ENCODE measurements around the gene MORF4L1.
"Not testable (repeated sequence)": the region's sequence is repeated elsewhere in the genome, so short reads cannot be mapped to it uniquely, and the experiment has no call there.

MORF4L1 gene, protein sequence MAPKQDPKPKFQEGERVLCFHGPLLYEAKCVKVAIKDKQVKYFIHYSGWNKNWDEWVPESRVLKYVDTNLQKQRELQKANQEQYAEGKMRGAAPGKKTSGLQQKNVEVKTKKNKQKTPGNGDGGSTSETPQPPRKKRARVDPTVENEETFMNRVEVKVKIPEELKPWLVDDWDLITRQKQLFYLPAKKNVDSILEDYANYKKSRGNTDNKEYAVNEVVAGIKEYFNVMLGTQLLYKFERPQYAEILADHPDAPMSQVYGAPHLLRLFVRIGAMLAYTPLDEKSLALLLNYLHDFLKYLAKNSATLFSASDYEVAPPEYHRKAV

DNA sequence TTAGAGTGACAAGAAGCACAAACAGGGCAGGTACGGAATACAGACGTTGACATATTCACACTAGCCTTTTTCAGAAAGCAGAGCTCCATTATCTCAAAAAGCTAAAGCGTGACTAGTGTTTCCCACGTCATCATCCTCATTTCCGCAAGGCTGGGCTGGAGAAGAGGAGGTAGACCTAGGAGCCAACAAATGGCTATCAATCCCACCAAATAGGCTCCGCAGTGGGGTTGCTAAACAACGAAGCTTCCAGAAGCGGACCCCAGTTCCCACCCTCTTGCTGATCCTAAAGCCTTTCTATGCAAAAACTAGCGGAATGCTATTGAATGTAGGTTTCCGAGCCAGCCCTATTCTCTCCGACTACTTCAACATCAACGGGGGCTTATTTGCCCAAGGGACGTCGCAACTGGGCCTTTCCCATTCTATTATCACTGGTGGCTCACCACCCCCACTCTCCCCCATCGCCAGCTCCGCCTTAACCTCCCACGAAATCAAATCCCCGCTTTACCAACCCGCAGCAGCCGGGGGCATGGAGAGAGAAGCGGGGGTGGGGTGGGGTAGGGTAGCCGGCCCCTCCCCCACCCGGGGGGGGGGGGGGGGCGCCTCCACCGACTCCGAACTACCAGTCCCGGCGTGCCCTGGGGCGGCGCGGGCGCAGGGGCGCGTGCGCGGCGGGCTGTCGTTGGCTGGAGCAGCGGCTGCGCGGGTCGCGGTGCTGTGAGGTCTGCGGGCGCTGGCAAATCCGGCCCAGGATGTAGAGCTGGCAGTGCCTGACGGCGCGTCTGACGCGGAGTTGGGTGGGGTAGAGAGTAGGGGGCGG is at the start of gene MORF4L1:
TSS of gene MORF4L1 (plus strand) at position 736 of the 817 bp plus-strand sequence. CDS start 128 bp downstream, outside the sequence.
- ATAC-seq, result peak; percentile 85 to 87

DNA sequence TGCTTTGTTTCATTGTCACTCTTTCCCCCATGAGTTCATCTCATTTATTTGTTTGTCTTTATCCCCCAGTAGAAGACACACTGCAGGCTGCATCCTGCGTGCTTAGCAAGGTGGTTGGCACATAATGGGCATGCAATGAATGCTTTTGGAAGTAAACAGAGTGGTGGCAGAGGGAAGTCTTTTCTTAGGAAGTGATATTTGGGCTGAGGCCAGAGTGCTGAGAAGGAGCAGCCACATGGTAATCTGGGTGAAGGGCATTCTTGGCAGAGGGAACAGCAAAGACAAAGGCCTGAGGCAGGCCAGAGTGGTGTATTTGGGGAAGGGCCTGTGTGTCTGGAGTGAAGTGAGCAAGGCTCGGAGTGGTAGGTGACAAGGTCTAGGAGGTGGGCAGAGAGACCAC is 43.8 kb upstream of the MORF4L1 start:
- no peak for ATAC-seq

DNA sequence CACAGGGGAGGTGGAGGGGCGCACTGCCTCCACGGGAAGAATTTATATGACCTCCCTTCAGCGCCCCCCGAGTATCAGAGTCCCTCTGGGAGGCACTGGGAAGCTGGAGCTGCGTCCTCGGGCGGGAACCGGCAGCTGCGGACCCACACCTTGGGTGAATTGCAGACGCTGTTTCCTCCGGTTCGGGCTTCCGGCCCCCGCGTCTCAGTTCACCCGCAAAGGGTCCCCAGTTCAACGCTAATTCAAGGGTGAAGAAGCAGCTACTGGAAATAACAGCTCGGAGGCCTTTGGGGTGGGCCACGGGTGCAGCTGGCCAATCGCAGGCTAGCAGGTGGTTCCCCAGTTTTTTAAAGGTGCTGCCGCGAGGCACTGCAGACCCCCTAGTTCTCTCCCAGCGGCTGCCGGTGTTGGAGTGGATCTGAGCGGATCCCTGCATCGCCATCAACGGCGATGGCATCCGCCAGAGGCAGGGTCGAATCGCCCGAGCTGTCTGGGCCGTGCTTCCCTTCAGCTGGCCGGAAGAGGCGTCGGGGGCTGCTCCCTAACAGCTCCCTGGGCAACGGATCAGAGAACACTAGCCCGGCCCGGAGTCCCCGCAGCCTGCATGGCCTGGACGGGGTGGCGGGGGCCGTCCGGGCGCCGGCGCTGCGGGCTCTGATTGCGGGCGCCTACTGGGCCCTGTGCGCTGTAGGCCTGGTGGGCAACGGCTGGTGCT is 42.0 kb upstream of the MORF4L1 start:
- ATAC-seq, result peak; percentile 17 to 43

DNA sequence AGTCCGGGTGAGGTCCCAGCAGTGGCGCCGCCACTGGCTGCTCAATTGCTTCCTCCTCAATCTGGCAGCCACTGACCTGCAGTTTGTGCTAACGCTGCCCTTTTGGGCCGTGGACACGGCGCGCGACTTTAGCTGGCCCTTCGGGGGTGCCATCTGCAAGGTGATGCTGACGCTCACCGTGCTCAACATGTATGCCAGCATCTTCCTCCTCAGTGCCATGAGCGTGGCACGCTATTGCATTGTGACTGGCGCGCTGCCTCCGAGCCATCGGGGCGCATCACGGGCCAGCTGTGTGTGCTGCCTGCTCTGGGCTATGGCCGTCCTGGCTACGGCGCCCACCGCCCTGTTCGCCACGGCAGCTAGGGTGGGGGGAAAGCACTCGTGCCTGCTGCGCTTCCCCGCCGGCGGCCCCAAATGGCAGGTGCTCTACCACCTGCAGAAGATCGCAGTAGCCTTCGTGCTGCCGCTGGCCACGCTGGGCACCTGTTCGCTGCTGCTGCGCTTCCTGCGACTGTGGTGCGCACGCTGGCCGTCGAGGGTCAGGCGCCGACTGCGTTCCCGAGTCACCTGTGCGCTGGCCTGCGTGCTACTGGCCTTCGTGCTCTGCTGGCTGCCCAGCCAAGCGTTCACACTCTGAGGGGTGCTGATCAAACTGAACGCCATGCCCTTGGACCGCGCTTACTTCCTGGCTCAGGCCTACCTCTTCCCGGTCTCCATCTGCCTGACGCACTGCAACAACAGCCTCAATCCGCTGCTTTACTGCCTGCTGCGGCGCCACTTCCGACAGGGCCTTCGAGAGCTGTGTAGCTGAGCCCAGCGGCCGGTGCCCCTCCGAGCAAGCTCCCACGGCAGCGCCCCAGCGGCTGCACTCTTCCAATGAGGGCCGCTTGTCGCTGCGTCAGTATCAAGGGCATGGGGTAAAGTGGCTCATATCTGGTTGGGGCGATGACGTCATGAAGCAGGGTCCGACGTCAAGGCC is 41.2 kb upstream of the MORF4L1 start:
- no peak for ATAC-seq

DNA sequence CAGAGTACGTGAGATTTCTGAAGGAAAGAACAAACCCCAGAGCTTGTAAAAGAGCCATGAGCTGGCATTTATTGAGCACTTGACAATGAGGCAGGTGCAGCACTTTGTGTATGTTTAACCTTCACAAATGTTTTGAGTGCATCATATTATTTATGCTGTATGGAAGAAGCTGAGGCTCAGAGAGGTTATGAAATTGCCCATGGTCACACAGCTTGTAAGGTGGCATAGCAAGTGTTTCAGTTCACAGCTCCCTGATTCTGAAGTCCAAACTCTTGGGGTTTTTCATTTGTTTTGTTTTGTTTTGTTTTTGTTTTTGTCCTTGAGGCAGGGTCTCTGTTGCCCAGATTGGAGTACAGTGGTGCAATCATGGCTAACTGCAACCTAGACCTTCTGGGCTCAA is 36.4 kb upstream of the MORF4L1 start:
- no peak for ATAC-seq

DNA sequence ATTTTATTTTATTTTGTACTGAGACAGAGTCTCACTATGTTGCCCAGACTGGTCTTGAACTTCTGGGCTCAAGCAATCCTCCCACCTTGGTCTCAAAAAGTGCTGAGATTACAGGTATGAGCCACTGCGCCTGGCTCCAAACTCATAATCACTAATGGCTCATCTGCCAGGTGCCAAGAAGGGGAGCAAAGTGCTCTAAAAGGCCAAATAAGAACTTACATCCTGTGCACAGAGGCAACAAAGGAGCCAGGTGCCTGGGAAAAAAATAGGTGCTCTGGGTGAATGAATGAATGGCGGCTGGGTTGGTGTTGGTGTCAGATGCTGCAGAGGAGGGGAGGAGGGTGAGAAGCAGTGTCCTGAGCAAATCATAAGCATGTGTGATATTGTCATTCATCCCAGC is 35.6 kb upstream of the MORF4L1 start:
- ATAC-seq, result no peak

DNA sequence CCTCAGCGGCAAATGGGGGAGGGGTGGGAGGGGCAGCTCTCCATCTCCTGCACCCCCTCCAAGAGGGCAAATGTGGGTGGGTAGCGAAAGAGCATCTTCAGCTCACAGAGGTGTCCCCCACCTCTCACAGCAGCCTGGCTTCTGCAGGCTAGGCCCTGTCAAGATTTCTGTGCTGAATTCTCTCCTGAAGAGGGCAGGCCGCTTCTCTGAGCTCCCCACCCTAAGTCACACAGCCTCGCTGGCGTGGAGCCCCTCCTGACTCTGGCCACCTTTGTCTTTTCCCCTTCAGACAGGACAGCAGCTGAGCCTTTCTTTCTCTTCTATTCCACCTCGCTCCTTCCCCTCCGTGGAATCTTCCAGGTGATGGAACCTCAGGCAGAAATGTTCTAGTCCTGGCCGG is 35.1 kb upstream of the MORF4L1 start:
- no peak for ATAC-seq

DNA sequence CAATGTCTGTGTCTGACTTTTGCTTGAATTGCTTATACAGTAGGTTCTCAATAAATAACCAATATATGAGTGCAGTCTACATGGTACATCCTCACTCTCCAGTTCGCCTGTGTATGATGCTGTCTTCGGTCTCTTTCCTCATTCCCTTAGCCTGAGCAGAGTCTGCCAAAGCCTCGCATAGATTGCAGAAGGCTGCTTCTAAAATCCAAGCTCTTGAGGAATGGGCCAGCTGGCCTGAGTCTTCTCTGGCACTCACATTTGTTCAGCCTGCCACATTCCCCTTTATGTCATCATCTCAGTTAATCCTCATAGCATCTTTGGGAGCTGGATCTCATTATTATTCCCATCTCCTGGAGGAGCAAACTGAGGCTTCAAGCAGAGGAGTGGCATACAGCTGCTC is 34.2 kb upstream of the MORF4L1 start:
- ATAC-seq, result no peak

DNA sequence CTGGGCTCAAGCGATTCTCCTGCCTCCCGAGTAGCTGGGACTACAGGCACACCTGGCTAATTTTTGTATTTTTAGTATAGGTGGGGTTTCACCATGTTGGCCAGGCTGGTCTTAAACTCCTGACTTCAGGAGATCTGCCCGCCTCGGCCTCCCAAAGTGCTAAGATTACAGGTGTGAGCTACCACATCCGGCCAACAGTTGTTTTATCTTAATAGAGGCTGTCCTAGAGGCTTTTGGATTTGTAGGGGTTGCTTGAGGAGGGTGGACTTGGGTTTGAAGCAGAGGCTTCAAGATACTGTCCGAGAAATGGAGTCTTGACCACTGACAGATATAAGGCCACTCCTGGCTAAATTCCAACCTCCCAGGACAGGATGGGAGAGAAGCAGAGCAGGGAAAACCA is 33.5 kb upstream of the MORF4L1 start:
- not testable (repeated sequence) for ATAC-seq

DNA sequence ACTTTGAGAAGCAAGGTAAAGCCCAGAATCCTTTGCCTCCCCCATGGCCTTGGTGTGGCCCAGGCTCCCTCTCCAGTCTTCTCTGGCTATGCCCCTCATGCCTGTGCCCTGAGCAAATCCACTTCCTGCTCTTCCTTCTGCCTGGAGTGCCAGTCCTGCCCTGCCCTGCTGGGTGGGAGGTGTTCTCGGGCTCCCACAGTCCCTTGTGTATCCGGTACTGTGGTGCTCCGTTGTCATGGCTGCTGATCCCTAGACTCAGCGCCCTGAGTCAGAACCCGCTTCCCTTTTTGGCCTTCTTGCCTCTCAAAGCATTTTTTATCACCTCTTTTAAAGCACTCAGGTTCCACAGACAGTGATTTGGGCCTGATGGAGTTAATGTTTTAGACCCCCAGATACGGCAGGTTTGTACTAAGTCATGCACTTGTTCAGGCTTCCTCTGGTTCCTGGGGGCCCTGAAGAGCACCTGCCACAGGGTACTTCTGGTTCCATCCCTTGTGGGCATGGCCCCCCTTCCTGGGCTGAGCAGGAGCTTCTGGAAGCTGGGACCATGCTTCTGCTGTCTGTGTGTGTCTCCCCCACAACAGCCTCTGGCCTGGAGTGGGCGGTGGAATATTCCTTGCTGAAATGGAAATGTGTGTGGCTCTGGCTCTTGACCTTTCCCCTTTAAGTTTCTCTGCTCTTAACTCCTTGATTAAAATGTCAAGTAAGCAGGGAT is 31.9 kb upstream of the MORF4L1 start:
- ATAC-seq, result no peak

DNA sequence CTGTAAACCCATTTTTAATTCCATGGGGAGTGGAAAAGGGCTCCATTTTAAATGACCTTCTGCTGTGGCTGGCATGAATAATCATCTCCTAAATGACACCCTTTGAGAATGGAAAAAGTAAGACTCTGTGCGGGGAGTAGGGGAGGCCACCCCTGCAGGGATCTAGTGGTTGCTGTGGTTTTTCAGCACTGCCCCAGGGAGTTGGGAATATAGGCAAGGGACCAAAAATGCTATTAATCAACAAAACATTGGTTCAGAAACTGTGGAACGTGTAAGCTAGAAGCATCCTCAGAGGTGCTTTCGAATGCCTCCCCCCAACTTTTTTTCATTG is 31.3 kb upstream of the MORF4L1 start:
- ATAC-seq, result no peak

DNA sequence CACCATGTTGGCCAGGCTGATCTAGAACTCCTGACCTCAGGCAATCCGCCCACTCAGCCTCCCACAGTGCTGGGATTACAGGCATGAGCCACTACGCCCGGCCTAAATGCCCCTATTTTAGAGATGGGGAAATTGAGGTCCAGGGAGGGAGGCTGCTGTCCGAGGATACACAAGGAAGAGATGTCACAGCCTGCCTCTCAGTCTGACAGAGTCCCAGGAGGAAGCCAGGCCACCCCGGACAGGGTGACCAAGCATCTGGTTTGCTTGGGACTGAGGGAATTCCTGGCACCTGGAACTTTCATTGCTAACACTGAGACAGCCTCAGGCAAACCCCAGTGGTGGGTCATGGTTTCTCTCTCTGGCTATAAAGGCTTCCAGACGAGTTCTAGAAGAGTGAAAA is 30.8 kb upstream of the MORF4L1 start:
- ATAC-seq, result no peak

DNA sequence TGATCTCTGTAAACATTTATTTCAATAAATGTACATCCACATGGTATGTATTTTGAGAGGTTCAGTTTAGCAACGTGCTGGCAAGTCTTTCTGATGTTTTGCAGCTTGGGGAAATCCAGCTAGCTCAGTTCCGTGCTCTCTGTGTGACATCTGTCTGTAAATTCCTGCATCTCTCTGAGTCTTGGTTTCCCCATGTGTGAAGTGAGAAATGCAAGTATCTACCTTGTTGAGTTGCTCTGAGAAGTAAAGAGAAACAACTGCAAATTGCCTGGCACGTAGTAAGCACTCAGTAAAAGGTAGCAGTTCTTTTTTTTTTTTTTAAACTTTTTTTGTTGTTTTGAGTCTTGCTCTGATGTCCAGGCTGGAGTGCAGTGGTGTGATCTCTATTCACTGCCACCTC is 30.2 kb upstream of the MORF4L1 start:
- peak in 1 of 2 donors; percentile 13 for ATAC-seq

DNA sequence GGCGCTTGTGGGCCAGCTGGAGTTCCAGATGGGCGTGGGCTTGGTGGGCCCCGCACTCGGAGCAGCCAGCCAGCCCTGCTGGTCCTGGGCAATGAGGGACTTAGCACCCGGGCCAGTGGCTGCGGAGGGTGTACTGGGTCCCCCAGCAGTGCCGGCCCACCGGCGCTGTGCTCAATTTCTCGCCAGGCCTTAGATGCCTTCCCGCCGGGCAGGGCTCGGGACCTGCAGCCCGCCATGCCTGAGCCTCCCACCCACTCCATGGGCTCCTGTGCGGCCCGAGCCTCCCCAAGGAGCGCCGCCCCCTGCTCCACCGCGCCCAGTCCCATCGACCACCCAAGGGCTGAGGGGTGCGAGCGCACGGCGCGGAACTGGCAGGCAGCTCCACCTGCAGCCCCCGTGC is 25.8 kb upstream of the MORF4L1 start:
- not testable (repeated sequence) for ATAC-seq

DNA sequence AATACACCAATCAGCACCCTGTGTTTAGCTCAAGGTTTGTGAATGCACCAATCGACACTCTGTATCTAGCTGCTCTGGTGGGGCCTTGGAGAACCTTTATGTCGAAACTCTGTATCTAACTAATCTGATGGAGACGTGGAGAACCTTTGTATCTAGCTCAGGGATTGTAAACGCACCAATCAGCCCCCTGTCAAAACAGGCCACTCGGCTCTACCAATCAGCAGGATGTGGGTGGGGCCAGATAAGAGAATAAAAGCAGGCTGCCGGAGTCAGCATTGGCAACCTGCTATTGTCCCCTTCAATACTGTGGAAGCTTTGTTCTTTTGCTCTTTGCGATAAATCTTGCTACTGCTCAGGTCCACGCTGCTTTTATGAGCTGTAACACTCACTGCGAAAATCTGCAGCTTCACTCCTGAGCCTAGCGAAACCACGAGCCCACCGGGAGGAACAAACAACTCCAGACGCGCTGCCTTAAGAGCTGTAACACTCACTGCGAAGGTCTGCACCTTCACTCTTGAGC is 25.2 kb upstream of the MORF4L1 start:
- not testable (repeated sequence) for ATAC-seq

DNA sequence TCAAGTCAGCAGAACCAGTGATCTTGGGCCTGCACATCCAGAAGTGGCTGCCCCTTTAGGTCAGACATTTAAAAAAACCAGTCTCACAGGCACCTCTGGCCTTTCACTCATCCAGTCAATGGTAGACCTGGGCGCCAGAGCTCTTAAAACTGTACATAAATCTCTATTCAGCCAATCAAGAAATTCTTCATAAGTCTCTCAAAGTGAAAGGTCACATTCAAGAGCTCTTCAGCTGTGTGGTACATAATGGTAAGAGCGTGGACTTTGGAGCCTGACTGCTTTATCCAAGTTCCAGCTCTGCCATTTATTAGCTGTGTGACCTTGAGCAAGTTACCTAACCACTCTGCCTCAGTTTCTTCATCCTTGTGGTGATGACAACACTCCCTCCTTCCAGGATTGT is 22.3 kb upstream of the MORF4L1 start:
- ATAC-seq, result no peak

DNA sequence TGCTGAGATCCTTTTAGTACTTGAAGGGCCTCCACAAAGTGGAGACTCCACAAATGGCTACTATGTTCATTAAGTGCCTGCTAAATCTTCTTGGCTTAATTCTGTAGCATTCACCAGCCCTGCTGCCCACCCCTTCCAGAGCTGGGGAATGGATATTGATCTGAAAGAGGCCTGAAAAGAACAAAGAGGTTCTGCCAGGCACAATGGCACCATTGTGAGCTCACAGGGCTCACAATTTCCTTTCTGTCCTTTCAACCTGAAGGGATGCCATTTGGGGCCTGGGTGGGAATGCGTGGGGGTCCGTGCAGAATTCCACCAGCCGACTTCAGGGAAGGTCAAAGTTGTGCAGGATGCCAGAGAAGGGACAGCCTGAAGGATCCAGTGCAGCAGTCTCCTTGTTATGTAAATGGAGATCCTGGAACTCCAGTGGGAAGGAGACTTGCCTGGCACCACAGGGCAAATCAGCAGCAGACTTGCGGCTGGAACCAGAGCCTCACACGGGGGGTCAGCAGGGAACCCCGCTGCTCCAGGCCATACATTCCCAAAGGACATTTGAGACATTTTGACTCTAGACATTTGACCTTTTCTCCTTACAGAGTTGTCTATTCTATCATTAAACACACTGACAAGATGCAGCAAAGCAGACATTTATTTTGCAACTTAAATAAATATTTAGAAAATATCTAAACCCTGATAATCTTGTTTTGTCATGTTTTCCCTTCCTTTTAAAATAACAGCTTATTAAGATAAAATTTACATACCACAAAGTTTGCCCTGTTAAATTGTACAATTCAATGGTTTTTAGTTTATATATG is 21.5 kb upstream of the MORF4L1 start:
- no peak for ATAC-seq

DNA sequence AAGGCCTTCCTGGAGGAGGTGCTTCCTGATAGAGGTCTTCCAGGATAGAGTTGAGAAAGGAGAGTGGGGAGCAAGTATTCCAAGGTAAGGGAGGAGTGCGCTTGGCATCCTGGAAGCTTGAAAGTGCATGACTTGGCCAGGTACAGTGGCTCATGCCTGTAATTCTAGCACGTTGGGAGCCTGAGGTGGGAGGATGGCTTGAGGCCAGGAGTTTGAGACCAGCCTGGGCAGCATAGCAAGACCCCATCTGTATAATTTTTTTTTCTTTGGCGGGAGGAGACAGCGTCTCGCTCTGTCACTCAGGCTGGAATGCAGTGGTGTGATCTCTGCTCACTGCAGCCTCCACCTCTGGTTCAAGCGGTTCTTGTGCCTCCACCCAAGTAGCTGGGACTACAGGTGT is 19.2 kb upstream of the MORF4L1 start:
- ATAC-seq, result no peak

DNA sequence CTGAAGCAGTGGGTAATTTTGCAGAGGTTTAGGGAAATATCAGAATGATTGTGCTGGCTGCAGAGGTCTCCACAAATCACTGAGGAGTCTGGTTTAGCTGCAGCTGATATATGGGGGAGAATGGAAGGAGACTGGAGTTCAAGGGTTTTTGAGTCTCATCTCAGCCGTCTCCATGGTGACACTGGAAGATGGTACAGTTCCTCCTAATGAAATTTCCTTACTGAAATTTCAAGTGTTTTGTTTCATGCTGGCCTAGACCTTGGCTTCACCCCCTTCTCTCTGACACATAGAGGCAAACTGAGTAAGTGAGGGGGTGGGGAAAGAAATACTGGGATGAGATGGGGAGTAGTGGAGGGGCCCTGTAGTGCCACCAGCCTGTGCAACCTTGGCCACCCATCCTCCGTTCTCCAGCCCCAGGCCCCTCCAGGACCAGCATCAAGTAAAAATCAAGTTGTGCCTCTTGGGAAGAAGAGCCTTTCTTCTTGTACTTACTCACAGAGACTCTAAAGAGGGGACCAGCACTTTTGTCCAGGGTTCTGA is 17.8 kb upstream of the MORF4L1 start:
- no peak for ATAC-seq

DNA sequence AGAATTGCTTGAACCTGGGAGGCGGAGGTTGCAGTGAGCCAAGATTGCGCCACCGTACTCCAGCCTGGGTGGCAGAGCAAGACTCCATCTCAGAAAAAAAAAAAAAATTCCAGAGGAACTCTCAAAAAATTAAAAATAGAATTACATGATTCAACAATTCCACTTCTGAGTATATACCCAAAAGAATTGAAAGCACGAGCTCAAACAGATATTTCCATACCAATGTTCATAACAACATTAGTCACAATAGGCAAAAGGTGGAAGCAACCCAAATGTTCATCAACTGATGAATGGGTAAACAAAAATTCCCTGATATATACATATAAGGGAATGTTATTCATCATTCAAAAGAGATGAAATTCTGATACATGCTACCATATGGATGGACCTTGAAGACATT is 16.9 kb upstream of the MORF4L1 start:
- no peak for ATAC-seq
